Stimulated activated CD8-positive, alpha-beta memory T cell treated with anti-CD3 and anti-CD28 coated beads, Interleukin-12 subunit alpha, Interleukin-12 subunit beta, amount 100 ng/mL, for 4 hours (primary cell): ENCODE results near the gene BRAP.
"Not testable (repeated sequence)": the region's sequence is repeated elsewhere in the genome, so short reads cannot be mapped to it uniquely, and the experiment has no call there.

ENCODE experiments used
- DNase-seq: peaks from one replicate; pipeline ENCODE4 v3.0.0-alpha.2; 2020; ENCODE audit warnings: low read depth

The BRAP gene

DNA sequence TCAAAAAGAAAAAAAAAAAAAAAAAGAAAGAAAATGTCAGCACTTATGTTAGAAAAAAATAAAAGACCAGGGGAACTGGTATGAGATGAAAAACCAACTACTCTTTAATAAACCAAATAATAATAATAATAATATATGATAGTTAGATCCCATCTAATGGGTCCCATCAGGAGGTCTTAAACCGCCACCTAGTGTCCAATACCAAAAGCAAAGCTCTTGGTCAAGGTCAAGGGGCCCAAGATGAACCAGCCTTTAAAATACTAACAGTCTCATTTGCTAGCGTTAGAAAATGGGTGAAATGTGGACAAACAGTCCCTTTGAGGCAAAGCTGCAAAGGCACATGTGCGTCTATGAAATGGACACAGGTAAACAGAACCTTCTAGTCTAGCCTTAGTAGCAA lies 12.3 kb downstream of the BRAP start:
- no peak for DNase-seq

DNA sequence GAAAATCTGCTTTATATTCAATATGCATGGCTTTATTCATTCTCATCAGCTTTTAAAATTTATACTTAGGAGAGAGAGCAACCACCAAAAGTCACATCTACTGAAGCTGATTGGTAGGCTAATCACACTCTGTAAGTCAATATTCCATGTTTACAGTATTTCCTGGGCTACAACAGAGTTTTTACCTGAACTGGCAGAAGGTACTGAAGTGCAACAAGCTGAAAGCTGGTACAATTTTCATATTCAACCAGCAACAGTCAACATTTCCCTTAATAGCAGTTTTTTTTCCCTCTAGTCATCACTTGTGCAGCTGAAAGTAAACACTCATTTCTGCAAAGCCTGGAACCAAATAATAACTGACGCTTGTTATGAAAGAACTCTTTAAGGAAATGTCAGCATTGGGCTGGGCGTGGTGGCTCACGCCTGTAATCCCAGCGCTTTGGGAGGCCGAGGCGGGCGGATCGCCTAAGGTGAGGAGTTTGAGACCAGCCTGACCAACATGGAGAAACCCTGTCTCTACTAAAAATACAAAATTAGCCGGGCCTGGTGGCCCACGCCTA lies 12.9 kb downstream of the BRAP start:
- no peak for DNase-seq

DNA sequence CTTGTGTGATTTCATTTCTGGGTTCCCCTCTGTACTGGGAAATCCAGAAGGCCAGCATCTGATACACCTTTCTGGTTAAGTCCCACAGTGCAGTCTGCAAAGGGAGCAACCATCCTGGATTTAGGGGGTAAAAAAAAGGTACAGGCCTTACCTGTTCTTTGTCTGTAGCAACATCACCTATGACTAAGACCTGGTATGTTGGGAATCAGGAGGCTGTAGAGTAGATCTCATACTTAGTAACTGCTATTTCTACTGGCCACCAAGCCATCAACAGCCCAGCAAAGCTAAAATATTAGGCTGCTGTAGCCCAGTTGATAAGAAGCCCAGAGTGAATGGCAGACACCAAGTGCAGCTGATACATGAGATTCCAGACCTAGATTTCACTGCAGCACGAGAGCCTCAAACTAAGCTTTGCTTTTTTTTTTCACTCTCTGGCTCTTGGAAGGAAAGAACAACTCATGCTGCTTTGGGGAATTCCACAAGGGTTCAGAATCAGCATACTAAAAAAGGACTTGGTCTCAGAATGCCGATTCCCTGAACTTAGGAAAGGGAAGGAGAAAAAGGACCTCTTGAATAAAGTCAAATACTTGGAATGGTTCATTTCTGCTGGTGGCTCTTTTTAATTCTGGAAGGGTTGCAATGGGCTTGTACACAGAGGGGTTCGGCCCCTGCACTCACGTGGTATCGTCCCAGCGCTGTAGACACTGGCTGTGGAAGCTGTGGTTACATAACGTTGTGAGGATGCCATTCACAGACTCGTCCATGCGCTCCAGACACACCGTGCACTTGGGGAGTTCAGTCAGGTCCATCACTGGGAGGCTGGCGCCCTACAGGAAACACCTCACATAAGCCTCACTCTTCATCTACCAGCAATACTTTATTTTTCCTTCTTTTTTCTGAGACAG lies 20.5 kb downstream of the BRAP start:
- no peak for DNase-seq

DNA sequence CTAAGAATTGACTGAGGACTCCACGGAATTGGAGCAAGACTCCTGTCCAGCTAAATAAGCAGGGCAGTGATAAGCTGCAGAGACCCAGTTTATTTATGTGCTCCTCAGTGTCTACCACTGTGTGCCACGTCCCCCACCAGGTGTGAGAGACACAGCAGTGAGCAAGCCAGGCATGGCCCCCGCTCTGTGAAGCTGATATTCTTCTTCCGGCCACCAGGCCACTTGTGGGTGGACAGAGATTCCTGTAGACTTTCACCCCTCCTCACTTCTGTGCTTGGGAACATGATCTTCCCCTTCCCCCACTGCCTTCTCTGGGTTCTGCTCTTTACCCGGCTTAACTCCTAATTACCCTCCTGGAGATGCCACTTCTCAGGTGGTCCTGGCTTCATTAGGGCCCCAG lies 21.3 kb downstream of the BRAP start:
- no peak for DNase-seq

- no peak for DNase-seq
Measured at GRCh38 chr12:111656016-111656415, 29.7 kb downstream of the BRAP start.

GRCh38 chr12:111655356-111655755 lies 30.4 kb downstream of the BRAP start:
- no peak for DNase-seq

DNA sequence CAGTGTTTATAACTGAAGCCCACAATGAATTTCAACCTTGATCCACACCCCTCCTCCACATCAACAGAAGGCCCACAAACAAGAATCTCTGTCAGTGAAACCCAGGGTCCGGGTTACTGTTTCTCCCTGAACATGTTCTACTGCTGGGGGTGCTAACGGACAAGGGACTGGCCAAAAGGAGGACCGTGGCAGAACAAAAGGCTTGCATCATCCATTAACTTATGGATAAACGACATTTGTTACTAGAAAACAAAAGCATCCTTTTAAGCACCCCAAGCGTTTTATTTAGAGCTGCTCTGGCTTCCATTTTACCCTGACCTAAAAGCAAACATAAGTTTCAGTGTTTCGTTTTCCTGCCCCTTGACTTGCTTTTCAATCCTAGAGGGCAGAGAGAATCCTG lies 32.2 kb downstream of the BRAP start:
- no peak for DNase-seq

GRCh38 chr12:111652530-111652929 lies 33.2 kb downstream of the BRAP start:
- not testable (repeated sequence) for DNase-seq

DNA sequence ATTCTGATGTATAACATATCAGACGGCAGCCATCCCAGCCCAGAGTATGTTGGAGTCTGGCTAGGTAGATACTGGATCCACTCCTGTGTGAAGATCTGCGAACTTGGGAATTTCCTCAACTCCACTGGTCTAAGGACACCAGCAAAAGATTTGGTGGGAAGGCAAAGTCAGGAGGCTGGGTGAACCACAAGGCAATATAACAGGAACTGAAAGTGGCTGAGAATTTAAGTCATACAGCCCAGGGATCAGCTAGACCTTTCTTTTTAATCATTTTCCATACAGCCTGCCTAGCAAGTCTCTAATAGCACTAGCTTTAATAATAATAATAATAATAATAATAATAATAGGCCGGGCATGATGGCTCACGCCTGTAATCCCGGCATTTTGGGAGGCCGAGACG lies 34.8 kb downstream of the BRAP start:
- no peak for DNase-seq

GRCh38 chr12:111645433-111645832 lies 40.3 kb downstream of the BRAP start:
- no peak for DNase-seq

- DNase-seq: no peak
Measured at GRCh38 chr12:111643427-111643826, 42.3 kb downstream of the BRAP start.

GRCh38 chr12:111642681-111643426 lies 42.9 kb downstream of the BRAP start:
- no peak for DNase-seq

GRCh38 chr12:111640506-111640905 lies 45.2 kb downstream of the BRAP start:
- no peak for DNase-seq

GRCh38 chr12:111638556-111638955 lies 47.2 kb downstream of the BRAP start:
- DNase-seq: no peak

- no peak for DNase-seq
Measured at GRCh38 chr12:111636209-111636945, 49.4 kb downstream of the BRAP start.

- DNase-seq: no peak
Measured at GRCh38 chr12:111635524-111635923, 50.2 kb downstream of the BRAP start.

DNA sequence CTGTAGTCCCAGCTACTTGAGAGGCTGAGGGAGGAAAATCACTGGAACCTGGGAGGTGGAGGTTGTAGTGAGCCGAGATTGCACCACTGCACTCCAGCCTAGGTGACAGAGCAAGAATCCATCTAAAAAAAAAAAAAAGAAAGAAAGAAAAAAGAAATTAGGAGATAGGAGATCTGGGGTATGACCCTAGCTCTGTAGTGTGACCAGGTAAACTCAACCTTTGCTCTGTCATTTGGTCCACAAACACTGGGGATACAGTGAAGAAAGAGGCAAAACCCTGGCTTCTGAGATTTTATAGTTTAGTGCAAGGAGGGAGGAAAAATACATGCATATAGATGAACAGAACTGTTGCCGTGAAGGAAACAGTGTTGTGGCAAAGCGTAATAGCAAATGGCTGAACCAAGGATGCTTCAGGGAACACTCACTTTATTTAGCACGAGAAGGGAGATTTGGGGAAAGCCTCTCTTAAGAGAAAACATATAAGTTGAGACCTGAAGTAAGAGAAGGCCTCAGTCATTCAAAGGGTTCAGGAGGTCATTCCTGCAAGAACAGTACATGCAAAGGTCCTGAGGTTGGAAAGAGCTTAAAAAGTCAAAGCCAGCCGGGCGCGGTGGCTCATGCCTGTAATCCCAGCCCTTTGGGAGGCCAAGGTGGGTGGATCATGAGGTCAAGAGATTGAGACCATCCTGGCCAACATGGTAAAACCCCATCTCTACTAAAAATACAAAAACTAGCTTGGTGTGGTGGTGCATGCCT lies 57.1 kb downstream of the BRAP start:
- DNase-seq: no peak

- DNase-seq: no peak
Measured at GRCh38 chr12:111626230-111626629, 59.5 kb downstream of the BRAP start.

GRCh38 chr12:111624540-111624939 lies 61.2 kb downstream of the BRAP start:
- no peak for DNase-seq

GRCh38 chr12:111617841-111618240 lies 67.9 kb downstream of the BRAP start:
- not testable (repeated sequence) for DNase-seq

- no peak for DNase-seq
Measured at GRCh38 chr12:111616177-111616623, 69.6 kb downstream of the BRAP start.
